DND-41 (cell line): ENCODE measurements around the gene ZFAND6.

ENCODE experiments used
- CTCF ChIP-seq: IDR thresholded peaks from 2 replicates; pipeline ENCODE4 v1.5.1; 2012; ENCODE audit warnings: borderline replicate concordance, low read length, moderate library complexity, mild to moderate bottlenecking; ENCODE audit not compliant: poor library complexity, severe bottlenecking; ENCODE audit errors: extremely low read depth
- EZH2 ChIP-seq: IDR thresholded peaks from 3 replicates; pipeline ENCODE4 v1.6.1; 2012; ENCODE audit warnings: borderline replicate concordance, low read depth, mild to moderate bottlenecking, moderate library complexity, low read length, inconsistent platforms; ENCODE audit not compliant: severe bottlenecking

GRCh38 chr15:80087104-80087503 is 27.6 kb downstream of the ZFAND6 start:
- TF ChIP-seq CTCF (no peak), EZH2 (no peak)
